SK-N-SH treated with all-trans-retinoic acid at 6 μM for 48 hours (cell line): ENCODE data around the gene ABHD5.
A peak's percentile ranks its signal among the peaks of the same experiment; 100 is the strongest.

Experiments
- ATAC-seq: fragments of 200-7000 bp; cut with Tn5 transposase; 3 replicates; pipeline ENCODE4 v1.9.1; 2020; ENCODE audit warnings: mild to moderate bottlenecking, moderate library complexity
- ARNTL ChIP-seq: fragments of 450-650 bp; formaldehyde crosslinking; IDR thresholded peaks from 2 replicates; pipeline ENCODE4 v1.5.0; 2020; ENCODE audit warnings: low read depth, mild to moderate bottlenecking, moderate library complexity, borderline replicate concordance
- BACH2 ChIP-seq: fragments of 250-450 bp; sonication (Bioruptor Pico); IDR thresholded peaks from 2 replicates; pipeline ENCODE4 v1.9.0; 2021; ENCODE audit warnings: mild to moderate bottlenecking, borderline replicate concordance
- CSDC2 ChIP-seq: fragments of 250-450 bp; sonication (Bioruptor Pico); IDR thresholded peaks from 2 replicates; pipeline ENCODE4 v1.5.0; 2020; ENCODE audit warnings: mild to moderate bottlenecking, moderate library complexity
- ISL1 ChIP-seq: fragments of 250-450 bp; sonication (Bioruptor Pico); IDR thresholded peaks from 2 replicates; pipeline ENCODE4 v2.1.2; 2022; ENCODE audit warnings: mild to moderate bottlenecking, moderate library complexity
- OSR1 ChIP-seq: fragments of 250-450 bp; sonication (Bioruptor Pico); IDR thresholded peaks from 2 replicates; pipeline ENCODE4 v1.8.0; 2022; ENCODE audit warnings: moderate library complexity, mild to moderate bottlenecking, inconsistent platforms
- PPARA ChIP-seq: fragments of 250-450 bp; sonication (Bioruptor Pico); IDR thresholded peaks from 2 replicates; pipeline ENCODE4 v1.5.0; 2020; ENCODE audit warnings: mild to moderate bottlenecking, borderline replicate concordance
- RARB ChIP-seq: fragments of 250-450 bp; sonication (Bioruptor Pico); IDR thresholded peaks from 2 replicates; pipeline ENCODE4 v1.8.0; 2021; ENCODE audit warnings: mild to moderate bottlenecking, moderate library complexity
- SNAI2 ChIP-seq: fragments of 250-450 bp; sonication (Bioruptor Pico); IDR thresholded peaks from 2 replicates; pipeline ENCODE4 v1.5.0; 2020; ENCODE audit warnings: mild to moderate bottlenecking, moderate library complexity
- TCF4 ChIP-seq: fragments of 250-450 bp; sonication (Bioruptor Pico); IDR thresholded peaks from 2 replicates; pipeline ENCODE4 v1.8.0; 2021; ENCODE audit warnings: mild to moderate bottlenecking, moderate library complexity, borderline replicate concordance
- TOX ChIP-seq: fragments of 250-450 bp; sonication (Bioruptor Pico); IDR thresholded peaks from 2 replicates; pipeline ENCODE4 v1.8.0; 2021; ENCODE audit warnings: mild to moderate bottlenecking, moderate library complexity, borderline replicate concordance
- ZC3H10 ChIP-seq: fragments of 250-450 bp; sonication (Bioruptor Pico); IDR thresholded peaks from 2 replicates; pipeline ENCODE4 v1.5.1; 2021; ENCODE audit warnings: mild to moderate bottlenecking, moderate library complexity
- ZFP3 ChIP-seq: fragments of 250-450 bp; sonication (Bioruptor Pico); IDR thresholded peaks from 2 replicates; pipeline ENCODE4 v1.5.0; 2020; ENCODE audit warnings: mild to moderate bottlenecking, moderate library complexity
- ZFP30 ChIP-seq: fragments of 450-650 bp; formaldehyde crosslinking; IDR thresholded peaks from 2 replicates; pipeline ENCODE4 v1.5.0; 2022; ENCODE audit warnings: mild to moderate bottlenecking, moderate library complexity
- ZNF565 ChIP-seq: fragments of 450-650 bp; formaldehyde crosslinking; conservative IDR thresholded peaks from 2 replicates; pipeline ENCODE4 v1.5.0; 2020; ENCODE audit warnings: low read depth, mild to moderate bottlenecking, moderate library complexity
- ZNF70 ChIP-seq: fragments of 450-650 bp; formaldehyde crosslinking; IDR thresholded peaks from 2 replicates; pipeline ENCODE4 v1.5.0; 2020; ENCODE audit warnings: mild to moderate bottlenecking, moderate library complexity
- ZNF8 ChIP-seq: fragments of 450-650 bp; formaldehyde crosslinking; IDR thresholded peaks from 2 replicates; pipeline ENCODE4 v1.5.0; 2020; ENCODE audit warnings: mild to moderate bottlenecking, moderate library complexity
- TF ChIP-seq, protein P1 (sequence below): fragments of 250-450 bp; sonication (Bioruptor Pico); IDR thresholded peaks from 2 replicates; pipeline ENCODE4 v1.5.0; 2020; ENCODE audit warnings: mild to moderate bottlenecking, moderate library complexity
- TF ChIP-seq, protein P2 (sequence below): fragments of 250-450 bp; sonication (Bioruptor Pico); IDR thresholded peaks from 2 replicates; pipeline ENCODE4 v1.8.0; 2021; ENCODE audit warnings: low read depth, mild to moderate bottlenecking, moderate library complexity, borderline replicate concordance
- TF ChIP-seq, protein P3 (sequence below): fragments of 250-450 bp; sonication (Bioruptor Pico); IDR thresholded peaks from 2 replicates; pipeline ENCODE4 v1.5.1; 2021; ENCODE audit warnings: mild to moderate bottlenecking, moderate library complexity

Gene ABHD5

DNA sequence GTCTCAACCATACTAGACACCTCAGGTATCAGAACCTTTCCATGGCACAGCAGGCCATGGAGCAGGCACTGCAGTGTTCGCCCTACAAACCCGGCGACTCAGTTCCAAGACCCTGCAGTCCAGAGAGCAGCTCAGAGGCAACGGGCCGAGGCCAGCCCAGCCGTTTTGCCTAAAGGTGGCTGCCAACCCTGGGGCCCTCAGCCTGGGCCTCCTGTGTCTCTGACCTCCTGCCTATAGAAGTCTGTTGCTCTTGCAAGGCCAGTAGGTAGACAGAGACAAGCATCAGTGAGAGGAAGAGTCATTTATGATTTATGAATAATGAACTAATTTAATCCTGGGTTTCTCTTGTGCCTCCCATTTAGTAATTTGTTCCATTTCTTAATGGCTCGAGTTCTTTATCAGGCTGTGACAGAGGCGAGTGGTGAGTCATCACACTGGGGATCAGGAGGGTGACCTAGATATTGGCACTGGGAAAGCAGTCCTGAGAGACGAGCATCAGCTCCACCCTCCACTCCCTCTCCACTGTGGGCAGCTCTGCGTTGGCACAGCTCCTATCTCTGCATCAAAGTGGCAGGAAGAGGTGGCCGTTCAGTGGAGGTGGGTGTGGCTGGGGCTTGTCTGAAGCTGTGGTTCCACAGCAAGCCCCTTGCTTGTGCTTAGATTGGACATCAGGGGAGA, 79.8 kb downstream of the ABHD5 start:
- no peak for TF ChIP-seq ZC3H10 (CRISPR knock-in tag)
- TF ChIP-seq ISL1 (CRISPR knock-in tag) = peak; percentile 72
- TF ChIP-seq ZNF70 (CRISPR knock-in tag) = no peak
- TF ChIP-seq, protein P1, sequence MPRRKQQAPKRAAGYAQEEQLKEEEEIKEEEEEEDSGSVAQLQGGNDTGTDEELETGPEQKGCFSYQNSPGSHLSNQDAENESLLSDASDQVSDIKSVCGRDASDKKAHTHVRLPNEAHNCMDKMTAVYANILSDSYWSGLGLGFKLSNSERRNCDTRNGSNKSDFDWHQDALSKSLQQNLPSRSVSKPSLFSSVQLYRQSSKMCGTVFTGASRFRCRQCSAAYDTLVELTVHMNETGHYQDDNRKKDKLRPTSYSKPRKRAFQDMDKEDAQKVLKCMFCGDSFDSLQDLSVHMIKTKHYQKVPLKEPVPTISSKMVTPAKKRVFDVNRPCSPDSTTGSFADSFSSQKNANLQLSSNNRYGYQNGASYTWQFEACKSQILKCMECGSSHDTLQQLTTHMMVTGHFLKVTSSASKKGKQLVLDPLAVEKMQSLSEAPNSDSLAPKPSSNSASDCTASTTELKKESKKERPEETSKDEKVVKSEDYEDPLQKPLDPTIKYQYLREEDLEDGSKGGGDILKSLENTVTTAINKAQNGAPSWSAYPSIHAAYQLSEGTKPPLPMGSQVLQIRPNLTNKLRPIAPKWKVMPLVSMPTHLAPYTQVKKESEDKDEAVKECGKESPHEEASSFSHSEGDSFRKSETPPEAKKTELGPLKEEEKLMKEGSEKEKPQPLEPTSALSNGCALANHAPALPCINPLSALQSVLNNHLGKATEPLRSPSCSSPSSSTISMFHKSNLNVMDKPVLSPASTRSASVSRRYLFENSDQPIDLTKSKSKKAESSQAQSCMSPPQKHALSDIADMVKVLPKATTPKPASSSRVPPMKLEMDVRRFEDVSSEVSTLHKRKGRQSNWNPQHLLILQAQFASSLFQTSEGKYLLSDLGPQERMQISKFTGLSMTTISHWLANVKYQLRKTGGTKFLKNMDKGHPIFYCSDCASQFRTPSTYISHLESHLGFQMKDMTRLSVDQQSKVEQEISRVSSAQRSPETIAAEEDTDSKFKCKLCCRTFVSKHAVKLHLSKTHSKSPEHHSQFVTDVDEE (CRISPR knock-in tag) = peak; percentile 75; the same call in 1 of the 2 replicates
- TF ChIP-seq BACH2 = no peak
- TF ChIP-seq ZFP3 (CRISPR knock-in tag) = no peak
- TF ChIP-seq, protein P2, sequence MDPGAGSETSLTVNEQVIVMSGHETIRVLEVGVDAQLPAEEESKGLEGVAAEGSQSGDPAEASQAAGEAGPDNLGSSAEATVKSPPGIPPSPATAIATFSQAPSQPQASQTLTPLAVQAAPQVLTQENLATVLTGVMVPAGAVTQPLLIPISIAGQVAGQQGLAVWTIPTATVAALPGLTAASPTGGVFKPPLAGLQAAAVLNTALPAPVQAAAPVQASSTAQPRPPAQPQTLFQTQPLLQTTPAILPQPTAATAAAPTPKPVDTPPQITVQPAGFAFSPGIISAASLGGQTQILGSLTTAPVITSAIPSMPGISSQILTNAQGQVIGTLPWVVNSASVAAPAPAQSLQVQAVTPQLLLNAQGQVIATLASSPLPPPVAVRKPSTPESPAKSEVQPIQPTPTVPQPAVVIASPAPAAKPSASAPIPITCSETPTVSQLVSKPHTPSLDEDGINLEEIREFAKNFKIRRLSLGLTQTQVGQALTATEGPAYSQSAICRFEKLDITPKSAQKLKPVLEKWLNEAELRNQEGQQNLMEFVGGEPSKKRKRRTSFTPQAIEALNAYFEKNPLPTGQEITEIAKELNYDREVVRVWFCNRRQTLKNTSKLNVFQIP (CRISPR knock-in tag) = no peak
- TF ChIP-seq ZFP30 = no peak
- TF ChIP-seq, protein P3, sequence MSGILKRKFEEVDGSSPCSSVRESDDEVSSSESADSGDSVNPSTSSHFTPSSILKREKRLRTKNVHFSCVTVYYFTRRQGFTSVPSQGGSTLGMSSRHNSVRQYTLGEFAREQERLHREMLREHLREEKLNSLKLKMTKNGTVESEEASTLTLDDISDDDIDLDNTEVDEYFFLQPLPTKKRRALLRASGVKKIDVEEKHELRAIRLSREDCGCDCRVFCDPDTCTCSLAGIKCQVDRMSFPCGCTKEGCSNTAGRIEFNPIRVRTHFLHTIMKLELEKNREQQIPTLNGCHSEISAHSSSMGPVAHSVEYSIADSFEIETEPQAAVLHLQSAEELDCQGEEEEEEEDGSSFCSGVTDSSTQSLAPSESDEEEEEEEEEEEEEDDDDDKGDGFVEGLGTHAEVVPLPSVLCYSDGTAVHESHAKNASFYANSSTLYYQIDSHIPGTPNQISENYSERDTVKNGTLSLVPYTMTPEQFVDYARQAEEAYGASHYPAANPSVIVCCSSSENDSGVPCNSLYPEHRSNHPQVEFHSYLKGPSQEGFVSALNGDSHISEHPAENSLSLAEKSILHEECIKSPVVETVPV (CRISPR knock-in tag) = no peak
- no peak for TF ChIP-seq ZNF8 (CRISPR knock-in tag)
- no peak for TF ChIP-seq SNAI2 (CRISPR knock-in tag)
- no peak for TF ChIP-seq TCF4 (CRISPR knock-in tag)
- peak; percentile 33 for ATAC-seq

DNA sequence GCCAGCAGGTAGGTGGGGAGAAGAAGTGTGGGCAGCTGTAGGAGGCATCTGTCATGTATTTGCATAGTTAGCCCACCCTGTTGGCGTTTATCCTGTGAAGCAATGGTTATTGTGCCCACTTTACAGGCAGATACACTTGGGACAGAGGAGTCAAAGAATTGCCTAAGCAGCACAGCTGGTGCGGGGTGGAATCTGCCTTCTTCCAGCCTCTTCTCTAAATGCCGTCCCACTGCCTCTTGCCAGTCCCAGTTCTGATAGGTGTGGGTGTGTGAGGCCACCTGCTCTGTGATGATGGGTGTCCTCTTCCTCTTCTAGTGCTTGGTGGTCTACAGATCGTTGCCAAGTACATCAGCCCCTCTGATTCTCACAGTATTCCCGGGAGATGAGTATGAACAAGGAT, 80.9 kb downstream of the ABHD5 start:
- TF ChIP-seq PPARA (CRISPR knock-in tag) = no peak
- TF ChIP-seq ZNF565 (CRISPR knock-in tag) = no peak
- no peak for TF ChIP-seq RARB (CRISPR knock-in tag)
- no peak for TF ChIP-seq ARNTL (CRISPR knock-in tag)
- no peak for TF ChIP-seq CSDC2 (CRISPR knock-in tag)
- TF ChIP-seq, protein P1 (CRISPR knock-in tag) = no peak
- TF ChIP-seq ZFP3 (CRISPR knock-in tag) = no peak
- TF ChIP-seq SNAI2 (CRISPR knock-in tag) = no peak
- no peak for TF ChIP-seq TCF4 (CRISPR knock-in tag)
- no peak for TF ChIP-seq TOX
- TF ChIP-seq ZNF8 (CRISPR knock-in tag) = no peak
- TF ChIP-seq OSR1 (CRISPR knock-in tag) = no peak
- no peak for TF ChIP-seq ZNF70 (CRISPR knock-in tag)
- TF ChIP-seq, protein P2 (CRISPR knock-in tag) = no peak
- TF ChIP-seq, all 23 proteins: peak for 0
- no peak for ATAC-seq
